Activated naive CD4-positive, alpha-beta T cell treated with anti-CD3 and anti-CD28 coated beads, Interleukin-2, amount 10 ng/mL, durations not matched to agents 7 days and 5 days (primary cell): ENCODE measurements around the gene C1QTNF9B.
"Not testable (repeated sequence)": the region's sequence is repeated elsewhere in the genome, so short reads cannot be mapped to it uniquely, and the experiment has no call there.

Experiments
- CTCF ChIA-PET: fragments of 350-600 bp; sonication (Branson Sonifier 250); formaldehyde crosslinking; loops from one replicate; lab custom pipeline; 2021; ENCODE audit warnings: antibody characterized with exemption; lab: Charles Lee
- DNase-seq: peaks from one replicate; pipeline ENCODE4 v3.0.0-alpha.2; 2020
- H3K27ac Mint-ChIP-seq: one replicate; pipeline ENCODE4 v1.8.0; 2021; ENCODE audit warnings: mild to moderate bottlenecking, moderate library complexity, mixed read lengths
- H3K27me3 Mint-ChIP-seq: one replicate; pipeline ENCODE4 v1.8.0; 2021; ENCODE audit warnings: mild to moderate bottlenecking, mixed read lengths
- H3K36me3 Mint-ChIP-seq: one replicate; pipeline ENCODE4 v1.8.0; 2021; ENCODE audit warnings: mixed read lengths
- H3K4me1 Mint-ChIP-seq: one replicate; pipeline ENCODE4 v1.8.0; 2021; ENCODE audit warnings: mixed read lengths
- H3K4me3 Mint-ChIP-seq: one replicate; pipeline ENCODE4 v1.8.0; 2021; ENCODE audit warnings: mild to moderate bottlenecking, moderate library complexity, mixed read lengths
- H3K9me3 Mint-ChIP-seq: one replicate; pipeline ENCODE4 v1.8.0; 2021; ENCODE audit warnings: mixed read lengths

The C1QTNF9B gene

GRCh38 chr13:23883255-23883654 lies 14.0 kb downstream of the C1QTNF9B start:
- Mint-ChIP-seq H3K4me3 (no peak overlapping the region), H3K4me1 (peaks cover 9% of the 10 kb centered on the region), H3K36me3 (peaks cover 7% of the 10 kb centered on the region), H3K9me3 (no peaks in the 10 kb centered on the region), H3K27ac (no peak overlapping the region), H3K27me3 (no peaks in the 10 kb centered on the region)
- no peak for DNase-seq
- CTCF ChIA-PET, result no interaction called here

GRCh38 chr13:23881402-23881800 lies 15.9 kb downstream of the C1QTNF9B start:
- H3K9me3 Mint-ChIP-seq, CTCF ChIA-PET: not testable (repeated sequence)

GRCh38 chr13:23880493-23881401 lies 16.6 kb downstream of the C1QTNF9B start:
- H3K9me3 Mint-ChIP-seq, H3K4me3 Mint-ChIP-seq, CTCF ChIA-PET: not testable (repeated sequence)

More at GRCh38 chr13:23881402-23881800, 15.9 kb downstream of the C1QTNF9B start:
- not testable (repeated sequence) for H3K4me3 Mint-ChIP-seq, H3K27ac Mint-ChIP-seq, H3K27me3 Mint-ChIP-seq, H3K36me3 Mint-ChIP-seq, DNase-seq, H3K4me1 Mint-ChIP-seq

GRCh38 chr13:23877286-23877685 lies 20.0 kb downstream of the C1QTNF9B start:
- Mint-ChIP-seq H3K27ac (no peak overlapping the region), H3K27me3 (no peaks in the 10 kb centered on the region), H3K9me3 (no peaks in the 10 kb centered on the region), H3K4me1 (no peaks in the 10 kb centered on the region), H3K4me3 (no peak overlapping the region), H3K36me3 (peaks cover 4% of the 10 kb centered on the region)
- CTCF ChIA-PET, result interaction anchor here (2.1 kb wide), 1 partner anchor 23 kb away, joined by 5 read pairs; no protein-coding TSS in a partner anchor
- DNase-seq, result no peak

More at GRCh38 chr13:23880493-23881401, 16.6 kb downstream of the C1QTNF9B start:
- DNase-seq, H3K27ac Mint-ChIP-seq, H3K4me1 Mint-ChIP-seq, H3K36me3 Mint-ChIP-seq, H3K27me3 Mint-ChIP-seq: not testable (repeated sequence)

- Mint-ChIP-seq H3K4me1 (no peaks in the 10 kb centered on the region), H3K27me3 (no peaks in the 10 kb centered on the region), H3K36me3 (peaks cover 2% of the 10 kb centered on the region), H3K4me3 (no peak overlapping the region), H3K27ac (no peak overlapping the region), H3K9me3 (no peaks in the 10 kb centered on the region)
- DNase-seq, result no peak
- CTCF ChIA-PET, result interaction anchor here (1.0 to 2.1 kb wide), 2 partner anchors 10 to 24 kb away, joined by 4 to 5 read pairs; no protein-coding TSS in a partner anchor
Observed at GRCh38 chr13:23876265-23876664, 21.0 kb downstream of the C1QTNF9B start.

- Mint-ChIP-seq H3K27me3 (no peaks in the 10 kb centered on the region), H3K9me3 (no peaks in the 10 kb centered on the region), H3K36me3 (no peaks in the 10 kb centered on the region), H3K4me3 (no peak overlapping the region), H3K4me1 (no peaks in the 10 kb centered on the region), H3K27ac (no peak overlapping the region)
- CTCF ChIA-PET, result interaction anchor here (1.7 to 1.9 kb wide), 2 partner anchors 17 to 404 kb away, joined by 10 to 16 read pairs; partner anchors contain the start of gene MIPEP
- no peak for DNase-seq
Observed at GRCh38 chr13:23871616-23872220, 25.6 kb downstream of the C1QTNF9B start.

GRCh38 chr13:23870356-23871140 lies 26.8 kb downstream of the C1QTNF9B start:
- no peak for DNase-seq
- Mint-ChIP-seq H3K36me3 (no peaks in the 10 kb centered on the region), H3K27me3 (no peaks in the 10 kb centered on the region), H3K4me3 (no peak overlapping the region), H3K9me3 (no peaks in the 10 kb centered on the region), H3K27ac (no peak overlapping the region), H3K4me1 (no peaks in the 10 kb centered on the region)
- CTCF ChIA-PET, result interaction anchor here (0.6 to 1.0 kb wide), 2 partner anchors 155 to 294 kb away, joined by 3 read pairs; no protein-coding TSS in a partner anchor

- Mint-ChIP-seq H3K4me3 (no peak overlapping the region), H3K36me3 (no peaks in the 10 kb centered on the region), H3K4me1 (peaks cover 2% of the 10 kb centered on the region), H3K27ac (no peak overlapping the region), H3K27me3 (no peaks in the 10 kb centered on the region), H3K9me3 (no peaks in the 10 kb centered on the region)
- no peak for DNase-seq
- CTCF ChIA-PET, result interaction anchor here (1.1 to 1.3 kb wide), 2 partner anchors 151 to 441 kb away, joined by 3 to 5 read pairs; no protein-coding TSS in a partner anchor
Observed at GRCh38 chr13:23868521-23868920, 28.8 kb downstream of the C1QTNF9B start.

GRCh38 chr13:23867027-23867491 lies 30.2 kb downstream of the C1QTNF9B start:
- H3K9me3 Mint-ChIP-seq, result no peaks in the 10 kb centered on the region
- no peaks in the 10 kb centered on the region for H3K27me3 Mint-ChIP-seq
- H3K36me3 Mint-ChIP-seq, result no peaks in the 10 kb centered on the region
- H3K4me1 Mint-ChIP-seq, result peaks cover 2% of the 10 kb centered on the region
- H3K4me3 Mint-ChIP-seq, result no peak overlapping the region
- no peak for DNase-seq
- no peak overlapping the region for H3K27ac Mint-ChIP-seq
- CTCF ChIA-PET, result no interaction called here

- CTCF ChIA-PET, result interaction anchor here (0.6 kb wide), 1 partner anchor 631 kb away, joined by 3 read pairs; no protein-coding TSS in a partner anchor
- H3K27ac Mint-ChIP-seq, result no peak overlapping the region
- H3K36me3 Mint-ChIP-seq, result no peaks in the 10 kb centered on the region
- H3K9me3 Mint-ChIP-seq, result no peaks in the 10 kb centered on the region
- H3K4me1 Mint-ChIP-seq, result peaks cover 2% of the 10 kb centered on the region
- no peaks in the 10 kb centered on the region for H3K27me3 Mint-ChIP-seq
- H3K4me3 Mint-ChIP-seq, result no peak overlapping the region
- DNase-seq, result no peak
Observed at GRCh38 chr13:23866420-23867026, 30.8 kb downstream of the C1QTNF9B start.

GRCh38 chr13:23865906-23866305 lies 31.4 kb downstream of the C1QTNF9B start:
- no peaks in the 10 kb centered on the region for H3K27me3 Mint-ChIP-seq
- H3K27ac Mint-ChIP-seq, result no peak overlapping the region

GRCh38 chr13:23865026-23865425 lies 32.3 kb downstream of the C1QTNF9B start:
- Mint-ChIP-seq H3K27ac (no peak overlapping the region), H3K4me3 (no peak overlapping the region), H3K27me3 (no peaks in the 10 kb centered on the region), H3K9me3 (no peaks in the 10 kb centered on the region), H3K36me3 (peaks cover 4% of the 10 kb centered on the region), H3K4me1 (peaks cover 2% of the 10 kb centered on the region)
- DNase-seq, result no peak
- CTCF ChIA-PET, result interaction anchor here (0.6 kb wide), 1 partner anchor 292 kb away, joined by 4 read pairs; no protein-coding TSS in a partner anchor

More at GRCh38 chr13:23865906-23866305, 31.4 kb downstream of the C1QTNF9B start:
- no peaks in the 10 kb centered on the region for H3K36me3 Mint-ChIP-seq
- no peaks in the 10 kb centered on the region for H3K9me3 Mint-ChIP-seq
- H3K4me3 Mint-ChIP-seq, result no peak overlapping the region
- no peak for DNase-seq
- H3K4me1 Mint-ChIP-seq, result peaks cover 2% of the 10 kb centered on the region
- CTCF ChIA-PET, result no interaction called here

- peaks cover 4% of the 10 kb centered on the region for H3K36me3 Mint-ChIP-seq
- CTCF ChIA-PET, result interaction anchor here (1.9 kb wide), 1 partner anchor 394 kb away, joined by 4 read pairs; no protein-coding TSS in a partner anchor
Observed at GRCh38 chr13:23861310-23861709, 36.0 kb downstream of the C1QTNF9B start.

More at GRCh38 chr13:23861310-23861709, 36.0 kb downstream of the C1QTNF9B start:
- no peak for DNase-seq
- Mint-ChIP-seq H3K4me1 (peaks cover 5% of the 10 kb centered on the region), H3K9me3 (no peaks in the 10 kb centered on the region), H3K27me3 (no peaks in the 10 kb centered on the region), H3K4me3 (no peak overlapping the region), H3K27ac (no peak overlapping the region)
